CD4-positive, alpha-beta T cell treated with Interleukin-2 at 100 ng/mL for 4 hours (primary cell): ENCODE data around the gene NECAP2.
A peak's percentile ranks its signal among the peaks of the same experiment; 100 is the strongest.
"Not testable (repeated sequence)": the region's sequence is repeated elsewhere in the genome, so short reads cannot be mapped to it uniquely, and the experiment has no call there.

Source experiments
- DNase-seq: peaks from one replicate; pipeline ENCODE4 v3.0.0-alpha.2; 2020; ENCODE audit warnings: low spot score

Gene NECAP2

DNA sequence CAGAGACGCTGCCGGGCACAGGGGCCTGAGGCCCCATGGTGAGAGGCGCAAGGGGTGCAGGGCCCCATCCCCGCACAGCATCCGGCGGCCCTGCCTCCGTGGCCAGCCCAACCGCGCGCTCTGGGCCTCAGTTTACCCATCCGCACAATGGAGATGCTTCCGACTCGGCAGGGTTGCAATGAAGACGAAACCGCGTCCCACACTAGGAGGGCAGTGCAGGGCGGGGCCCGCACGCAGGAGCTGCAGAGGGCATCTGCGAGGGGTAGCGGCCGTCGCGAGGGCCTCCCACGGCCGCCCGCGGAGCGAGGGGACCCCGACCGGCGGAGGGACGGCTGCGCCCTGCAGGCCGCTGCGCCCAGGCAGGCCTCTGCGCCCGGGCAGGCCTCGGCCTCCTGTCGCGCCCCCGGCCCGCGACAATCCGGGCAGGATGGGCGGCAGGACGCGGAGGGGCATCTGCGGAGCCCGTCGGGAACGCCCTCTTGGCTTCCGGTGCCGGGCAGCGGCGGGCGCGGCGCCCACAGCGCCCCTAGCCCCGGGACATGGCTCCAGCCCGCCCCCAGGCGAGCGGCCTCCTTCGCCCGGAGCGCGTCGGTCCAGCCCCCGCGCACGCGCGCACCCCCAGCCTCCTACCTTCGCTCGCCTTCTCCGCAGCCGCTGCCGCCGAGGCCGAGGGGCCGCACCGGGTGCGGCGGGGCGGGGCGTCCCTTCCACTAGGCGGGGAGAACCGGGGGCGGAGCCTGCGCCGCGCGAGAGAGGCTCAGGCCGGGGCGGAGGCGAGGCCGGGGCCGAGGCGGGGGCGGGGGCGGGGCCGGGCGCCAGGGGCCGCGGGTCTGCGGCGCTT lies 58.3 kb downstream of the NECAP2 start:
- peak; percentile 89 for DNase-seq

- not testable (repeated sequence) for DNase-seq
Observed at GRCh38 chr1:16500466-16500865, 59.9 kb downstream of the NECAP2 start.

GRCh38 chr1:16500975-16501374 lies 60.5 kb downstream of the NECAP2 start:
- not testable (repeated sequence) for DNase-seq

DNA sequence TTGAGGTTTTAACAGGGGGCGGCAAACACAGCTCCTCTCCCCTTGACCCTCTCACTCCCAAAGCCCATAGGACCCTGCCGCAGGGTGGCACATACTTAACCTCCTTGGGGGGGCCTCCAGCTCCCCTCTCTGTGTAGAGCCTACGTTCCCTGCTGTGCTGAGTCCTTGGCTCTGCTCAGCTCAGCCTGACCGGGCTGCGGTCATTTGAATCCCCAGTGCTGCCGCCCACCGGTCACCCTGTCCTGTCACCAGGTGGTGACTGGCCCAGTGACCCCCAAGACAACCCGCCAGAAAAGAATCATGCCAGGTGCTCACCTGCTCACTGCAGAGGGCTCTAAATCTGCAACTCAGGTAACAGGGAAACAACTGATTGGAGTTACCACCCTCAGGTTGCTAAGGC lies 60.9 kb downstream of the NECAP2 start:
- DNase-seq, result not testable (repeated sequence)

DNA sequence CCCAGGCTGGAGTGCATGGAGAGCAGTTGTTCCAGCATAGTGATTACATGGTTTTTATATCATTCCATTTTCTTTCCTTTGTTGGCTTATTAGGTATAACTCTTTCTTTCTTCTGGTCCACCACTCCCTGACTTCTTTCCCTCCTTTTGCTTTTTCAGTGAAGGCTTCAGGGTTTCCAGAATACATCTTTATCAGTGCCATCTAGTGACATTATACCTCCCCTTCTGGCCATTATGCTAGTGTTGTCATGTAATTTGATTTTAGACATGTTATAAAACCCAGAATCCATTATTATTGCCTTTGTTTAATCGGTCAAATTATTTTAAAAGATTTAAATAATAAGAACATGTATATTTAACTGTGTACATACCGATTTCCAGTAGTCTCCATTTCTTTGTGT lies 63.0 kb downstream of the NECAP2 start:
- DNase-seq, result no peak

GRCh38 chr1:16505870-16506269 lies 65.3 kb downstream of the NECAP2 start:
- not testable (repeated sequence) for DNase-seq

DNA sequence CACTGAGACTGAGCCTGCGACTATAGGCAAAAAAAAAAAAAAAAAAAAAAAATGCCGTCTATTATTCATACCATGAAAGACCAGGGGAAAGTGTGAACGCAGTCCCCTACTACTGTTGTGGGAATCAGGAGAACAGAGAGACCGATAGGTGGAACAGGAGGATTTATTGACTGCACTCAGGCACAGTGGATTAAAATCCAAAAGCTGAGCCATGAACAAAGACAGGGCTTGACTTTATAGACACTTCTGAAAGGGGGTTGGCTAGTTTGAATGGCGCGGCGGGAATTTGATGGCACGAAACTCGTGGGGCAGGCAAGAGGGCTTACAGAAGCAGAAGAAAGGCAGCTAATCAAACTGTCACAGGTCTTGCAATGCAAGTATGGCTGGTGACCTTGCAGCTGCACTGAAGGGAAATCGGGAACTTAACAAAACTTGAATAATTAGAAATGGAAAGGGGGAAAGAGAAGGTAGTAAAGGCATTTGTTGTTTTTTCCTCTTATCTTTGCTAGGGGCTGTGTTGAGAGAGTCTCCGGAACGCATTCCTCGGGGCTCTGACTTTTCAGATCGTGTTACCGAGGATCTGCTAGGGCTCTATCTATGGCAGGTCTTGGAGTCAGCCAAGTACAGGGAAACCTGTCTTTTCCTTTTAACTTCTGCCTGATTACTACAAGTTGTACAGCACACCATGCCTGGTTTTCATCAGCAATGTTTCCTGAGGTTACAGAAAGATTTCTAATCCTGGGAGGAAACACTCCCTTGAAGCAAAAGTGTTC lies 66.0 kb downstream of the NECAP2 start:
- not testable (repeated sequence) for DNase-seq

GRCh38 chr1:16508861-16509445 lies 68.4 kb downstream of the NECAP2 start:
- peak; percentile 34 for DNase-seq
